ENCODE results near the gene PUSL1. TPM values are rescaled to one million over a fixed set of nuclear protein-coding genes. Genes with fewer than 3 reads are reported as not detected.

The PUSL1 gene
- total and polyA plus RNA-seq, 2 experiments from 2014 or later = 30.9 to 36.2 TPM

DNA sequence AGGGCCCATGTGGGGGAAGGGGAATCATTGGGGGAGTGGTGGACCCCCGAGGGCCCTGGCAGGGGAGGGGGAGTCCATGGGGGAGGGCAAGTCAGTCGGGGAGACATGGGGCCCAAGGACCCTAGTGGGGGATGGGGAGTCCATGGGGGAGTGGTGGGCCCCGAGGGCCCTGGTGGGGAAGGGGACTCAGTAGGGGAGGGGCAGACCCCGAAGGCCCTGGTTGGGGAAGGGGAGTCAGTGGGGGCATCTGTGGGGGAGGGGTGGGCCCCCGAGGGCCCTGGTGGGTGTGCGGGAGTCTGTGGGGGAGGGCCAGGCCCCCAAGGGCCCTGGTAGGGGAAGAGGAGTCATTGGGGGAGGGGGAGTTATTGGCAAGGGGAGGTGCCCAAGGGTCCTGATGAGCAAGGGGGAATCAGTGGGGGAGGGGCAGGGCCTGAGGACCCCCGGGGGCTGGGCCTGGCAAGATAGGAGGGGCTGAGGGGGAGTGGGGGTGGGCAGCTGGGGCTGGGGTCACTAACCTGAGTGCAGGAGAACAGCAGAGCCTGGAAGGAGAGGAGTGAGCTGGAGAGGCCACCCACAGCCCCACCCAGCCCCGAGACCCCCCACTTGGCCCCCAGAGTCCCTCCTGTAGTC, 47.9 kb downstream of the PUSL1 start:
- Histone ChIP-seq H3K27ac (peak overlapping the region; percentile 20; the same call in 1 of the 2 replicates), H3K9me3 (ENCODE audit: low read depth) (no peaks in the 10 kb centered on the region), H3K4me2 (ENCODE audit: unreplicated experiment) (peak overlapping the region; percentile 80), H3K79me2 (ENCODE audit: insufficient read depth) (peaks cover 75% of the 10 kb centered on the region), H3K4me1 (ENCODE audit: insufficient read depth) (peaks cover 37% of the 10 kb centered on the region), H3F3A (ENCODE audit: insufficient read depth) (peaks cover 42% of the 10 kb centered on the region), H3K4me3 (peak overlapping the region; percentile 94), H3K27me3 (replicated peaks; ENCODE audit: insufficient read depth) (no peaks in the 10 kb centered on the region), H2AFZ (no peak overlapping the region), H3K9me2 (ENCODE audit: insufficient read depth) (no peaks in the 10 kb centered on the region), H3K9ac (peak overlapping the region; percentile 96), H4K20me1 (ENCODE audit: insufficient read depth) (no peaks in the 10 kb centered on the region; the same call in 1 of the 2 replicates), H3K36me3 (ENCODE audit: low read depth) (peaks cover 6% of the 10 kb centered on the region; the same call in 1 of the 2 replicates)
- in situ Hi-C loops (cut with MboI) = no loop called here
- no peak for DNase-seq
- 17% methylated on average over 8 of the region's 8 CpGs; no CpG with 5 or more reads in 1 of the 2 experiments for WGBS, 2 experiments (ENCODE audit: low coverage in 1 of 2, low lambda C conversion rate in 2 of 2, missing lambda C conversion rate in 2 of 2)
- TF ChIP-seq EZH2 (IDR thresholded peaks at IDR 0.05; ENCODE audit: insufficient read depth, poor library complexity, severe bottlenecking) (no peak), EZH2phosphoT487 (IDR thresholded peaks at IDR 0.05; ENCODE audit: insufficient read depth, low read depth) (no peak)

DNA sequence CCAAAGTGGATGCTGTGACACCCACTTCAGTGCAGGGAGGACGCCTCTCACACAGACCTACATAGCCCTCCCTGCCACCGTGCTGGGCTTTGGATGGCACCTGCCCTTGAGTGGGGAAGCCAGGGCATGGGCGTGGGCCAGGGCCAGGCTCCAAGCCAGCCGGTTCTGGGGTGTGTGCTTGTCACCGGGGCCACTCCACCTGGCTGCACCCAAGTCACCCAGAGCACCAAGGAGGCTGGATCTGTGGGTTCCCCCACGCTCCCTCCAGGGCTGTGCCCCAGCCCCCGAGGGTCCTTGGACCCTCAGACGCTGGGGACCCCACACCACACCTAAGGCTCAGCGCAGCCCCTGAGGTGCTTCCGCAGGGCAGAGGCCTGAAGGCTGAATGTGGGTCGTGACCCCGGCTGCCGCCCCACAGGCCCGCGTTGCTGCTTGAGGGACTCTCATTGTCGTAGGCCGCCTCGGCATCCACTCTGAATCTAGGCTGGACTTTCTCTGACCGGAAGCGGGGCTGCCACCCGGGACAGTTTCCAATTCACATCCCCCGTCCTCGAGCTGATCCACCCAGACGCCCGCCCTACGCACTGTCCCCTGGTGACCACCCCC, 48.5 kb downstream of the PUSL1 start:
- 5 to 8% methylated on average over 17 to 26 of the region's 26 CpGs for WGBS, 2 experiments (ENCODE audit: low coverage in 1 of 2, low lambda C conversion rate in 2 of 2, missing lambda C conversion rate in 2 of 2)
- Histone ChIP-seq H3K9ac (peak overlapping the region; percentile 96), H3K4me2 (ENCODE audit: unreplicated experiment) (peak overlapping the region; percentile 80), H3K79me2 (ENCODE audit: insufficient read depth) (peaks cover 74% of the 10 kb centered on the region), H3K9me3 (ENCODE audit: low read depth) (no peaks in the 10 kb centered on the region), H3K27me3 (replicated peaks; ENCODE audit: insufficient read depth) (no peaks in the 10 kb centered on the region), H3K27ac (peak overlapping the region; percentile 99), H2AFZ (no peak overlapping the region), H3K36me3 (ENCODE audit: low read depth) (peaks cover 6% of the 10 kb centered on the region; the same call in 1 of the 2 replicates), H3K4me3 (peak overlapping the region; percentile 94), H3K9me2 (ENCODE audit: insufficient read depth) (no peaks in the 10 kb centered on the region), H3F3A (ENCODE audit: insufficient read depth) (peaks cover 47% of the 10 kb centered on the region), H4K20me1 (ENCODE audit: insufficient read depth) (no peaks in the 10 kb centered on the region; the same call in 1 of the 2 replicates), H3K4me1 (ENCODE audit: insufficient read depth) (peaks cover 43% of the 10 kb centered on the region)
- peak; percentile 61 for DNase-seq
- TF ChIP-seq EZH2 (IDR thresholded peaks at IDR 0.05; ENCODE audit: insufficient read depth, poor library complexity, severe bottlenecking) (no peak), EZH2phosphoT487 (IDR thresholded peaks at IDR 0.05; ENCODE audit: insufficient read depth, low read depth) (no peak)
- in situ Hi-C loops (cut with MboI) = no loop called here

DNA sequence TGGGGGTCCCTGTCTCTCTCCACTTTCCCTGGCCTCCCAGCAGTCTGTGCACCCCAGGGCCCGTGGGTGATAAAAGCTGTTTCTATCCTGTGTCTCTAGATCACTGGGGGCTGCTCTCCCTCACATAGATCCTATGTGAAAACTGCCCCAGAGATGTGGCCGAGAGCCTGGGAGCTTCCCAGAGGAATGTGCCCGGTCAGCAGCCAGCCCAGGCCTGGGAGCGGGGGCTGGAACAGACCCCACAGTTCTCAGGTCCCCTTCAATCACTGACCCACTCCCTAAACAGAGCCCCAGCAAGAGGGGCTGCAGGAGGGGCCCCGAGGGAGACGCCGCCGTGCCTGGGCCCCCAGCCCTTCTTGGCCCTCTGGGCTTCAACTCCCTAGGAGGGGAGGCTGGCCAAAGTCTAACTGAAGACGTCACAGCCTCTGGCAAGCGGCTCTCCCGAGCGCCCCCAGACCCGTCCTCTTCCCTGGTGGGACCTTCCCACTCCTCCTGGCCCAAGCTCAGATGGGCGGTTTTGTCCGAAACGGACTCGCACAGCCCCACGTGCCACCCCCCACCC, 49.6 kb downstream of the PUSL1 start:
- Histone ChIP-seq H3K79me2 (ENCODE audit: insufficient read depth) (peaks cover 64% of the 10 kb centered on the region), H3K27ac (peak overlapping the region; percentile 99), H4K20me1 (ENCODE audit: insufficient read depth) (no peaks in the 10 kb centered on the region; the same call in 1 of the 2 replicates), H3K4me1 (ENCODE audit: insufficient read depth) (peaks cover 38% of the 10 kb centered on the region), H3K4me3 (peak overlapping the region; percentile 94), H2AFZ (no peak overlapping the region), H3K27me3 (replicated peaks; ENCODE audit: insufficient read depth) (no peaks in the 10 kb centered on the region), H3K9me2 (ENCODE audit: insufficient read depth) (no peaks in the 10 kb centered on the region), H3K4me2 (ENCODE audit: unreplicated experiment) (peak overlapping the region; percentile 80), H3K9ac (peak overlapping the region; percentile 96), H3K36me3 (ENCODE audit: low read depth) (peaks cover 6% of the 10 kb centered on the region; the same call in 1 of the 2 replicates), H3K9me3 (ENCODE audit: low read depth) (no peaks in the 10 kb centered on the region), H3F3A (ENCODE audit: insufficient read depth) (peaks cover 41% of the 10 kb centered on the region)
- DNase-seq = peak; percentile 73
- 0% methylated on average over 17 of the region's 18 CpGs for WGBS, 2 experiments (ENCODE audit: low coverage in 1 of 2, low lambda C conversion rate in 2 of 2, missing lambda C conversion rate in 2 of 2)
- in situ Hi-C loops (cut with MboI) = no loop called here
- TF ChIP-seq EZH2 (IDR thresholded peaks at IDR 0.05; ENCODE audit: insufficient read depth, poor library complexity, severe bottlenecking) = no peak
- TF ChIP-seq EZH2phosphoT487 (IDR thresholded peaks at IDR 0.05; ENCODE audit: insufficient read depth, low read depth) = no peak

DNA sequence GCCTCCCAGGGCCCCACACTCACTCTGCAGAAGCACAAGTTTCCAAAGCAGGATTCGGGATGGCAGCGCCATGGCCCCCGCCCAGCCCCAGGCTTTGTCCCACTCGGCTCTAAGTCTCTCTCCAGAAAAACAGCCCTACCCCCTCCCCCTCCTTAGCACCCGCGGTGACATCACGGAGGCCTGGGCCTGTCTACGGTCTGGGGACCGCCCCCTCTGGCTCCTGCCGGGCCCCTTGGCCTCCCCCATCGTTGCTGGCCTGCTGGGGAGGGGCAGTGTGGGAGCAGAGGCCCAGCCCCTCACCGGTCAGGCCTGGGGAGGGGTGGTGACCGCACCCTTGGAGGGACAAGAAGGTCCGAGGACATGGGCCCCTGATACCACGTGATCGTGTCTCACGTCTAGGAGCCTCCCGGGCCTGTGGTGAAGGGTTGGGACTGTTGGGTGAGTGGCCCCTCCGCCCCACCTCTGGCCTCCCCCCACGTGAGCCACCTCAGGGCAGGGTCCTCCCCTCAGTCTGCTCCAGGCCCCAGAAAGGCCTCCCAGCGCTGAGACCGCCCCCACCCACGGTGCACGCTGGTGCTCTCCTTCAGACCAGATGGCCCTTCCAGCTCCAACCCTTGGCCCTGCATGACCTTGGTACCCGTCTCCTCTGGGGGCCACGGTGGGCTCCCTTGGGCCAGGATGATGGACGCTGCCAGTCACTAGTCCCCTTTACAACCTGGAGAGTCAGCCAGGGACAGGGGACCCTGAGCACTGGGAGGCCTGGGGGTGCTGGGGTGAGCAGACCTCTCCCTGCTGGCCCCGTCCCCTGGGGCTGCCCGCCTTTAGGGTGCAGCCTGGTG, 50.3 kb downstream of the PUSL1 start, which contains the start of gene MXRA8:
MXRA8 (minus strand) TSS at position 123 of the 839 bp plus-strand sequence; CDS start at position 72, 51 bp downstream.
- WGBS, 2 experiments (ENCODE audit: low coverage in 1 of 2, low lambda C conversion rate in 2 of 2, missing lambda C conversion rate in 2 of 2) = 2 to 4% methylated on average over 21 to 23 of the region's 29 CpGs
- no peak for TF ChIP-seq EZH2phosphoT487 (IDR thresholded peaks at IDR 0.05; ENCODE audit: insufficient read depth, low read depth)
- Histone ChIP-seq H4K20me1 (ENCODE audit: insufficient read depth) (no peaks in the 10 kb centered on the region; the same call in 1 of the 2 replicates), H3F3A (ENCODE audit: insufficient read depth) (peaks cover 34% of the 10 kb centered on the region), H3K9ac (peak within 1 kb of the TSS; percentile 96), H3K36me3 (ENCODE audit: low read depth) (peaks cover 6% of the 10 kb centered on the region; the same call in 1 of the 2 replicates), H3K27ac (peak within 1 kb of the TSS; percentile 99), H3K4me1 (ENCODE audit: insufficient read depth) (peaks cover 36% of the 10 kb centered on the region), H3K79me2 (ENCODE audit: insufficient read depth) (peaks cover 57% of the 10 kb centered on the region), H3K9me3 (ENCODE audit: low read depth) (no peaks in the 10 kb centered on the region), H3K9me2 (ENCODE audit: insufficient read depth) (no peaks in the 10 kb centered on the region), H3K4me3 (peak within 1 kb of the TSS; percentile 94), H2AFZ (no peak within 1 kb of the TSS), H3K4me2 (ENCODE audit: unreplicated experiment) (peak within 1 kb of the TSS; percentile 80), H3K27me3 (replicated peaks; ENCODE audit: insufficient read depth) (no peaks in the 10 kb centered on the region)
- in situ Hi-C loops (cut with MboI) = no loop called here
- DNase-seq = peak; percentile 94
